Keratinocyte (primary cell): ENCODE results near the gene GJB6. TPM values are rescaled to one million over a fixed set of nuclear protein-coding genes. Genes with fewer than 3 reads are reported as not detected.

Experiments
- DNase-seq: peaks from one replicate; pipeline ENCODE4 v3.0.0-alpha.2; 2011; ENCODE audit warnings: low read depth, missing footprints, low spot score
- FAIRE-seq: peaks from 2 replicates; lab custom pipeline; 2011; peaks lifted over from hg19 to GRCh38; lab: Jason Lieb, UNC
- H2AFZ ChIP-seq: 2 replicates; pipeline ENCODE4 v1.6.0; 2012; ENCODE audit warnings: low read length, control low read depth, inconsistent platforms; ENCODE audit not compliant: control insufficient read depth
- H3K27ac ChIP-seq: 2 replicates; pipeline ENCODE4 v1.5.1; 2011; ENCODE audit warnings: low read length; ENCODE audit not compliant: control insufficient read depth, insufficient read depth
- H3K27me3 ChIP-seq: 3 replicates; pipeline ENCODE4 v1.6.0; 2011; ENCODE audit warnings: low read length; ENCODE audit not compliant: control insufficient read depth, insufficient read depth; ENCODE audit errors: extremely low read depth
- H3K36me3 ChIP-seq, 2 experiments: 2 replicates in 1 of 2; 3 replicates in 1 of 2; pipeline ENCODE4 v1.5.1; 2011; ENCODE audit warnings: low read length in 2 of 2, mild to moderate bottlenecking in 1 of 2; ENCODE audit not compliant: control insufficient read depth in 2 of 2, insufficient read depth in 2 of 2; ENCODE audit errors: extremely low read depth in 1 of 2
- H3K4me1 ChIP-seq: 3 replicates; pipeline ENCODE4 v1.5.1; 2011; ENCODE audit warnings: low read length; ENCODE audit not compliant: control insufficient read depth, insufficient read depth; ENCODE audit errors: extremely low read depth
- H3K4me2 ChIP-seq: 3 replicates; pipeline ENCODE4 v1.6.0; 2011; ENCODE audit warnings: low read depth, low read length; ENCODE audit not compliant: control insufficient read depth, insufficient read depth; ENCODE audit errors: extremely low read depth
- H3K4me3 ChIP-seq, 3 experiments: fragments of 200-600 bp in 1 of 3; sonication (generic) in 1 of 3; 2 replicates in 2 of 3; 3 replicates in 1 of 3; pipeline ENCODE4 v1.5.1; 2011 to 2016; ENCODE audit warnings: low read length in 3 of 3, mild to moderate bottlenecking in 3 of 3, control low read depth in 2 of 3, inconsistent platforms in 1 of 3, low read depth in 1 of 3, mixed read lengths in 1 of 3, mixed run types in 1 of 3, moderate library complexity in 1 of 3; ENCODE audit not compliant: control insufficient read depth in 2 of 3, insufficient read depth in 2 of 3; ENCODE audit errors: extremely low read depth in 1 of 3
- H3K79me2 ChIP-seq: 2 replicates; pipeline ENCODE4 v1.6.0; 2012; ENCODE audit warnings: low read length; ENCODE audit not compliant: control insufficient read depth, insufficient read depth
- H3K9ac ChIP-seq: 3 replicates; pipeline ENCODE4 v1.6.0; 2011; ENCODE audit warnings: low read length; ENCODE audit not compliant: control insufficient read depth, insufficient read depth; ENCODE audit errors: extremely low read depth
- H3K9me1 ChIP-seq: 3 replicates; pipeline ENCODE4 v1.6.0; 2011; ENCODE audit warnings: low read length; ENCODE audit not compliant: control insufficient read depth, insufficient read depth; ENCODE audit errors: extremely low read depth
- H3K9me3 ChIP-seq: 2 replicates; pipeline ENCODE4 v1.5.1; 2012; ENCODE audit warnings: low read depth, low read length; ENCODE audit not compliant: control insufficient read depth
- H4K20me1 ChIP-seq: 3 replicates; pipeline ENCODE4 v1.6.0; 2011; ENCODE audit warnings: low read length; ENCODE audit not compliant: control insufficient read depth, insufficient read depth; ENCODE audit errors: extremely low read depth
- CTCF ChIP-seq, 3 experiments: IDR thresholded peaks in 1 of 3; conservative IDR thresholded peaks in 1 of 3; optimal IDR thresholded peaks in 1 of 3; 2 replicates in 2 of 3; 3 replicates in 1 of 3; pipeline versions ENCODE3 to v1.5.1; 2011; ENCODE audit warnings: low read length in 3 of 3, mild to moderate bottlenecking in 3 of 3, moderate library complexity in 2 of 3, control low read depth in 1 of 3, inconsistent platforms in 1 of 3; ENCODE audit not compliant: insufficient read depth in 2 of 3; ENCODE audit errors: extremely low read depth in 1 of 3
- EZH2 ChIP-seq: IDR thresholded peaks from one replicate; pipeline ENCODE4 v1.6.1; 2012; ENCODE audit warnings: inconsistent platforms, mild to moderate bottlenecking, low read length, moderate library complexity
- dilution Hi-C: fragments of 300-500 bp; cut with MboI; formaldehyde crosslinking; loops from one replicate; pipeline ENCODE4 v1.7.0; 2020; ENCODE audit warnings: low sequenced_read_pairs; ENCODE audit not compliant: extremely low pct_ligation_motif_present
- polyA plus RNA-seq, 5 experiments: library from polyadenylated mRNA; depleted of rRNA in 3 of 5; stranded (reverse) in 3 of 5; stranded (forward) in 1 of 5; unstranded in 1 of 5; fragments of >200 nt; gene quantifications; 1 replicate in 1 of 5; 2 replicates in 3 of 5; 3 replicates in 1 of 5; pipeline versions ENCODE4 v1.2.1 to v1.2.3, GENCODE V29; 2011 to 2012; ENCODE audit warnings: missing spikeins in 2 of 5, low read depth in 1 of 5, low replicate concordance in 1 of 5

Gene GJB6
- polyA plus RNA-seq, 1 donor (not counting 4 experiments of a cell fraction or from before 2014, with no cell fraction given) = 11.2 TPM

- TF ChIP-seq CTCF (optimal IDR thresholded peaks at IDR 0.05 in 1 of 3, IDR thresholded peaks at IDR 0.05 in 1 of 3, conservative IDR thresholded peaks at IDR 0.05 in 1 of 3; ENCODE audit: extremely low read depth in 1 of 3, insufficient read depth in 2 of 3, low read length in 3 of 3) (no peak), EZH2 (no peak)
- no peaks in the 10 kb centered on the region for H3K36me3 ChIP-seq
- H3K79me2 ChIP-seq = no peaks in the 10 kb centered on the region
- DNase-seq = peak; percentile 15
- H3K9me3 ChIP-seq = no peaks in the 10 kb centered on the region
- H3K4me3 ChIP-seq = no peak overlapping the region
- H3K4me2 ChIP-seq = no peak overlapping the region
- no peak overlapping the region for H2AFZ ChIP-seq
- H3K4me1 ChIP-seq = peaks cover 30% of the 10 kb centered on the region
- dilution Hi-C loops = no loop called here
- no peak overlapping the region for H3K27ac ChIP-seq
- H4K20me1 ChIP-seq = no peaks in the 10 kb centered on the region
- no peaks in the 10 kb centered on the region for H3K27me3 ChIP-seq
- H3K9ac ChIP-seq = no peak overlapping the region
- FAIRE-seq = peak; percentile 97
- H3K9me1 ChIP-seq = peaks cover under 1% of the 10 kb centered on the region
These were observed 42.3 kb upstream of the GJB6 start for GRCh38 chr13:20274466-20274865.

- DNase-seq (no peak), FAIRE-seq (no peak)
- Histone ChIP-seq H3K27me3 (no peaks in the 10 kb centered on the region), H3K9me3 (no peaks in the 10 kb centered on the region), H2AFZ (no peak overlapping the region), H3K4me1 (peaks cover 35% of the 10 kb centered on the region), H3K9me1 (peaks cover 2% of the 10 kb centered on the region), H3K4me3 (no peak overlapping the region), H3K4me2 (no peak overlapping the region), H3K36me3 (no peaks in the 10 kb centered on the region), H3K27ac (no peak overlapping the region), H3K79me2 (no peaks in the 10 kb centered on the region), H4K20me1 (no peaks in the 10 kb centered on the region), H3K9ac (no peak overlapping the region)
- no peak for TF ChIP-seq EZH2
- dilution Hi-C loops = no loop called here
These were observed 40.6 kb upstream of the GJB6 start for GRCh38 chr13:20272588-20273171.

GRCh38 chr13:20272104-20272503 lies 40.0 kb upstream of the GJB6 start:
- no peak overlapping the region for H3K9ac ChIP-seq
- H3K27me3 ChIP-seq = no peaks in the 10 kb centered on the region
- no peaks in the 10 kb centered on the region for H4K20me1 ChIP-seq
- peaks cover 2% of the 10 kb centered on the region for H3K9me1 ChIP-seq
- no peak overlapping the region for H3K27ac ChIP-seq
- dilution Hi-C loops = no loop called here
- H3K4me1 ChIP-seq = peaks cover 35% of the 10 kb centered on the region
- H2AFZ ChIP-seq = no peak overlapping the region
- H3K4me3 ChIP-seq = no peak overlapping the region
- no peaks in the 10 kb centered on the region for H3K36me3 ChIP-seq
- H3K9me3 ChIP-seq = no peaks in the 10 kb centered on the region
- no peak for FAIRE-seq
- DNase-seq = no peak
- H3K79me2 ChIP-seq = no peaks in the 10 kb centered on the region
- TF ChIP-seq EZH2 (no peak), CTCF (optimal IDR thresholded peaks at IDR 0.05 in 1 of 3, IDR thresholded peaks at IDR 0.05 in 1 of 3, conservative IDR thresholded peaks at IDR 0.05 in 1 of 3; ENCODE audit: extremely low read depth in 1 of 3, insufficient read depth in 2 of 3, low read length in 3 of 3) (no peak)
- no peak overlapping the region for H3K4me2 ChIP-seq
